ENCODE data around the gene MCM3. TPM values are rescaled to one million over a fixed set of nuclear protein-coding genes. Genes with fewer than 3 reads are reported as not detected.

Gene MCM3
- total RNA-seq, 1 experiment from 2014 or later: 191 TPM

GRCh38 chr6:52241819-52242218 lies 42.7 kb downstream of the MCM3 start:
- POLR2A ChIA-PET: interaction anchor here (1.5 kb wide), 1 partner anchor 8 kb away, joined by 4 read pairs; no protein-coding TSS in a partner anchor
- no peaks in the 10 kb centered on the region for H3K4me1 ChIP-seq (ENCODE audit: control insufficient read depth in 1 of 2, insufficient read depth in 2 of 2, low read length in 2 of 2)

More at GRCh38 chr6:52241819-52242218, 42.7 kb downstream of the MCM3 start:
- Histone ChIP-seq H3K4me2 (ENCODE audit: low read length) (no peak overlapping the region), H4K20me1 (ENCODE audit: insufficient read depth) (no peaks in the 10 kb centered on the region), H3K27me3 (ENCODE audit: insufficient read depth, low read length) (no peaks in the 10 kb centered on the region; the same call in 1 of the 2 replicates), H3K9ac (ENCODE audit: low read length) (no peak overlapping the region), H2AFZ (ENCODE audit: low read depth, low read length, poor library complexity, severe bottlenecking) (no peak overlapping the region), H3K27ac (ENCODE audit: low read depth, low read length) (no peak overlapping the region), H3K4me3 (replicated peaks in 1 of 2; ENCODE audit: low read depth in 1 of 2, low read length in 2 of 2) (no peak overlapping the region), H3K9me3 (ENCODE audit: control insufficient read depth in 1 of 2, insufficient read depth in 1 of 2, low read depth in 1 of 2, low read length in 2 of 2) (no peaks in the 10 kb centered on the region), H3K79me2 (ENCODE audit: insufficient read depth, low read length) (no peaks in the 10 kb centered on the region), H3K36me3 (ENCODE audit: control insufficient read depth in 1 of 2, insufficient read depth in 2 of 2, low read length in 2 of 2) (no peaks in the 10 kb centered on the region), H3K9me2 (ENCODE audit: insufficient read depth) (no peaks in the 10 kb centered on the region)
- BruUV-seq (replicated peaks): no TSS peak
- ATAC-seq (no peak), DNase-seq (ENCODE audit: low read depth, low spot score) (no peak)
- intact Hi-C loops (cut with micrococcal nuclease): no loop called here
- RAD21 ChIA-PET (ENCODE audit: low non-redundant PET in 1 of 2, low total read pairs in 2 of 2, uncharacterized antibody in 2 of 2, unreplicated experiment in 2 of 2): no interaction called here
- TF ChIP-seq, protein P1, sequence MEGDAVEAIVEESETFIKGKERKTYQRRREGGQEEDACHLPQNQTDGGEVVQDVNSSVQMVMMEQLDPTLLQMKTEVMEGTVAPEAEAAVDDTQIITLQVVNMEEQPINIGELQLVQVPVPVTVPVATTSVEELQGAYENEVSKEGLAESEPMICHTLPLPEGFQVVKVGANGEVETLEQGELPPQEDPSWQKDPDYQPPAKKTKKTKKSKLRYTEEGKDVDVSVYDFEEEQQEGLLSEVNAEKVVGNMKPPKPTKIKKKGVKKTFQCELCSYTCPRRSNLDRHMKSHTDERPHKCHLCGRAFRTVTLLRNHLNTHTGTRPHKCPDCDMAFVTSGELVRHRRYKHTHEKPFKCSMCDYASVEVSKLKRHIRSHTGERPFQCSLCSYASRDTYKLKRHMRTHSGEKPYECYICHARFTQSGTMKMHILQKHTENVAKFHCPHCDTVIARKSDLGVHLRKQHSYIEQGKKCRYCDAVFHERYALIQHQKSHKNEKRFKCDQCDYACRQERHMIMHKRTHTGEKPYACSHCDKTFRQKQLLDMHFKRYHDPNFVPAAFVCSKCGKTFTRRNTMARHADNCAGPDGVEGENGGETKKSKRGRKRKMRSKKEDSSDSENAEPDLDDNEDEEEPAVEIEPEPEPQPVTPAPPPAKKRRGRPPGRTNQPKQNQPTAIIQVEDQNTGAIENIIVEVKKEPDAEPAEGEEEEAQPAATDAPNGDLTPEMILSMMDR (IDR thresholded peaks at IDR 0.05 in 2 of 3, conservative IDR thresholded peaks at IDR 0.05 in 1 of 3; ENCODE audit: borderline replicate concordance in 1 of 3, insufficient read depth in 1 of 3, low read depth in 2 of 3, low read length in 2 of 3): no peak
- TF ChIP-seq EGR1 (IDR thresholded peaks at IDR 0.05; ENCODE audit: low read depth) (no peak), MAX (IDR thresholded peaks at IDR 0.05) (no peak), ZFX (IDR thresholded peaks at IDR 0.05) (no peak), YY1 (IDR thresholded peaks at IDR 0.05; ENCODE audit: extremely low read depth, insufficient replicate concordance, low read depth, low read length) (no peak), POLR2AphosphoS5 (IDR thresholded peaks at IDR 0.05; ENCODE audit: low read depth, low read length) (no peak), SP1 (IDR thresholded peaks at IDR 0.05; ENCODE audit: low read depth) (no peak), CEBPB (IDR thresholded peaks at IDR 0.05; ENCODE audit: low read depth) (no peak), ELF1 (IDR thresholded peaks at IDR 0.05; ENCODE audit: borderline replicate concordance, low read depth) (no peak), SRF (IDR thresholded peaks at IDR 0.05; ENCODE audit: low read depth) (no peak), ZBTB33 (IDR thresholded peaks at IDR 0.05; ENCODE audit: extremely low read depth, insufficient replicate concordance, low read length) (no peak), CBX3 (IDR thresholded peaks at IDR 0.05; ENCODE audit: low read depth) (no peak), RAD21 (IDR thresholded peaks at IDR 0.05; ENCODE audit: low read depth) (no peak), POLR2A (IDR thresholded peaks at IDR 0.05; ENCODE audit: borderline replicate concordance, extremely low read depth, insufficient read depth, insufficient read length) (no peak)
- TF ChIP-seq, protein P2, sequence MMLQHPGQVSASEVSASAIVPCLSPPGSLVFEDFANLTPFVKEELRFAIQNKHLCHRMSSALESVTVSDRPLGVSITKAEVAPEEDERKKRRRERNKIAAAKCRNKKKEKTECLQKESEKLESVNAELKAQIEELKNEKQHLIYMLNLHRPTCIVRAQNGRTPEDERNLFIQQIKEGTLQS (IDR thresholded peaks at IDR 0.05): no peak
- CTCF ChIA-PET: no interaction called here
